ENCODE data around the gene RAPSN. TPM values are rescaled to one million over a fixed set of nuclear protein-coding genes. Genes with fewer than 3 reads are reported as not detected.

The RAPSN gene
- total RNA-seq, 2 experiments from 2014 or later: not detected

- Histone ChIP-seq H3K9me3 (ENCODE audit: low read length) (no peaks in the 10 kb centered on the region), H3K4me3 (ENCODE audit: low read depth, low read length, poor library complexity, severe bottlenecking) (peak overlapping the region; percentile 78), H4K20me1 (ENCODE audit: insufficient read depth, low read length) (no peaks in the 10 kb centered on the region), H3K79me2 (ENCODE audit: insufficient read depth, low read depth, low read length) (no peaks in the 10 kb centered on the region), H2AFZ (ENCODE audit: low read length) (peak overlapping the region; percentile 29; the same call in 1 of the 2 replicates), H3K27ac (ENCODE audit: low read depth, low read length, poor library complexity, severe bottlenecking) (peak overlapping the region; percentile 96), H3K36me3 (ENCODE audit: insufficient read depth, low read length) (no peaks in the 10 kb centered on the region), H3K4me2 (ENCODE audit: low read length) (peak overlapping the region; percentile 88), H3K9me2 (ENCODE audit: insufficient read depth, low read length) (no peaks in the 10 kb centered on the region), H3K4me1 (ENCODE audit: insufficient read depth, low read length, poor library complexity, severe bottlenecking) (peaks cover 89% of the 10 kb centered on the region)
- ChIA-PET POLR2A (interaction anchor here (0.6 to 3.0 kb wide), 5 partner anchors 8 to 709 kb away, joined by 3 to 15 read pairs (median 9); partner anchors contain the start of genes SLC39A13 and SPI1), CTCF (ENCODE audit: unreplicated experiment) (interaction anchor here (1.0 to 1.4 kb wide), 2 partner anchors 9 to 20 kb away, joined by 3 to 4 read pairs; partner anchors contain the start of gene SPI1)
- BruUV-seq (replicated peaks): no TSS peak
- DNase-seq (ENCODE audit: low spot score): no peak
- intact Hi-C loops (cut with micrococcal nuclease; ENCODE audit: unreplicated experiment): loop anchor here (10.0 kb wide), 1 partner anchor 626 kb away; no protein-coding TSS in a partner anchor
- TF ChIP-seq CTCF (conservative IDR thresholded peaks at IDR 0.05; ENCODE audit: low read length) (no peak), EZH2phosphoT487 (IDR thresholded peaks at IDR 0.05; ENCODE audit: borderline replicate concordance, low read depth, low read length) (no peak)
These were observed 50.4 kb downstream of the RAPSN start for GRCh38 chr11:47398551-47398950.

GRCh38 chr11:47398011-47398410, 50.9 kb downstream of the RAPSN start:
- H2AFZ ChIP-seq (ENCODE audit: low read length): peak overlapping the region; percentile 29; the same call in 1 of the 2 replicates
- intact Hi-C loops (cut with micrococcal nuclease; ENCODE audit: unreplicated experiment): loop anchor here (10.0 kb wide), 1 partner anchor 627 kb away; no protein-coding TSS in a partner anchor
- CTCF ChIA-PET (ENCODE audit: unreplicated experiment): interaction anchor here (1.4 kb wide), 1 partner anchor 10 kb away, joined by 4 read pairs; no protein-coding TSS in a partner anchor
- TF ChIP-seq EZH2phosphoT487 (IDR thresholded peaks at IDR 0.05; ENCODE audit: borderline replicate concordance, low read depth, low read length): no peak
- TF ChIP-seq CTCF (conservative IDR thresholded peaks at IDR 0.05; ENCODE audit: low read length): no peak
- no peak for DNase-seq (ENCODE audit: low spot score)
- H3K4me1 ChIP-seq (ENCODE audit: insufficient read depth, low read length, poor library complexity, severe bottlenecking): peaks cover 89% of the 10 kb centered on the region
- no peaks in the 10 kb centered on the region for H3K9me3 ChIP-seq (ENCODE audit: low read length)
- H3K79me2 ChIP-seq (ENCODE audit: insufficient read depth, low read depth, low read length): no peaks in the 10 kb centered on the region
- no peaks in the 10 kb centered on the region for H3K36me3 ChIP-seq (ENCODE audit: insufficient read depth, low read length)
- no TSS peak for BruUV-seq (replicated peaks)
- H3K9me2 ChIP-seq (ENCODE audit: insufficient read depth, low read length): no peaks in the 10 kb centered on the region
- POLR2A ChIA-PET: interaction anchor here (1.5 to 2.7 kb wide), 2 partner anchors 19 kb away, joined by 5 to 15 read pairs; partner anchors contain the start of gene SPI1
- no peaks in the 10 kb centered on the region for H4K20me1 ChIP-seq (ENCODE audit: insufficient read depth, low read length)
- H3K4me3 ChIP-seq (ENCODE audit: low read depth, low read length, poor library complexity, severe bottlenecking): no peak overlapping the region
- peak overlapping the region; percentile 88 for H3K4me2 ChIP-seq (ENCODE audit: low read length)
- peak overlapping the region; percentile 96 for H3K27ac ChIP-seq (ENCODE audit: low read depth, low read length, poor library complexity, severe bottlenecking)

GRCh38 chr11:47396049-47396320, 53.0 kb downstream of the RAPSN start:
- ChIA-PET CTCF (ENCODE audit: unreplicated experiment) (no interaction called here), POLR2A (no interaction called here)
- Histone ChIP-seq H3K79me2 (ENCODE audit: insufficient read depth, low read depth, low read length) (no peaks in the 10 kb centered on the region), H3K27ac (ENCODE audit: low read depth, low read length, poor library complexity, severe bottlenecking) (peak overlapping the region; percentile 82), H3K4me1 (ENCODE audit: insufficient read depth, low read length, poor library complexity, severe bottlenecking) (peaks cover 76% of the 10 kb centered on the region), H3K4me3 (ENCODE audit: low read depth, low read length, poor library complexity, severe bottlenecking) (no peak overlapping the region), H2AFZ (ENCODE audit: low read length) (peak overlapping the region; percentile 35; the same call in 1 of the 2 replicates), H3K4me2 (ENCODE audit: low read length) (peak overlapping the region; percentile 76), H4K20me1 (ENCODE audit: insufficient read depth, low read length) (no peaks in the 10 kb centered on the region), H3K36me3 (ENCODE audit: insufficient read depth, low read length) (no peaks in the 10 kb centered on the region), H3K9me3 (ENCODE audit: low read length) (no peaks in the 10 kb centered on the region), H3K9me2 (ENCODE audit: insufficient read depth, low read length) (no peaks in the 10 kb centered on the region)
- TF ChIP-seq EZH2phosphoT487 (IDR thresholded peaks at IDR 0.05; ENCODE audit: borderline replicate concordance, low read depth, low read length) (no peak), CTCF (conservative IDR thresholded peaks at IDR 0.05; ENCODE audit: low read length) (no peak)
- no TSS peak for BruUV-seq (replicated peaks)
- DNase-seq (ENCODE audit: low spot score): no peak
- intact Hi-C loops (cut with micrococcal nuclease; ENCODE audit: unreplicated experiment): loop anchor here (10.0 kb wide), 1 partner anchor 629 kb away; no protein-coding TSS in a partner anchor
